ENCODE measurements around the gene MPPED1.

The MPPED1 gene

DNA sequence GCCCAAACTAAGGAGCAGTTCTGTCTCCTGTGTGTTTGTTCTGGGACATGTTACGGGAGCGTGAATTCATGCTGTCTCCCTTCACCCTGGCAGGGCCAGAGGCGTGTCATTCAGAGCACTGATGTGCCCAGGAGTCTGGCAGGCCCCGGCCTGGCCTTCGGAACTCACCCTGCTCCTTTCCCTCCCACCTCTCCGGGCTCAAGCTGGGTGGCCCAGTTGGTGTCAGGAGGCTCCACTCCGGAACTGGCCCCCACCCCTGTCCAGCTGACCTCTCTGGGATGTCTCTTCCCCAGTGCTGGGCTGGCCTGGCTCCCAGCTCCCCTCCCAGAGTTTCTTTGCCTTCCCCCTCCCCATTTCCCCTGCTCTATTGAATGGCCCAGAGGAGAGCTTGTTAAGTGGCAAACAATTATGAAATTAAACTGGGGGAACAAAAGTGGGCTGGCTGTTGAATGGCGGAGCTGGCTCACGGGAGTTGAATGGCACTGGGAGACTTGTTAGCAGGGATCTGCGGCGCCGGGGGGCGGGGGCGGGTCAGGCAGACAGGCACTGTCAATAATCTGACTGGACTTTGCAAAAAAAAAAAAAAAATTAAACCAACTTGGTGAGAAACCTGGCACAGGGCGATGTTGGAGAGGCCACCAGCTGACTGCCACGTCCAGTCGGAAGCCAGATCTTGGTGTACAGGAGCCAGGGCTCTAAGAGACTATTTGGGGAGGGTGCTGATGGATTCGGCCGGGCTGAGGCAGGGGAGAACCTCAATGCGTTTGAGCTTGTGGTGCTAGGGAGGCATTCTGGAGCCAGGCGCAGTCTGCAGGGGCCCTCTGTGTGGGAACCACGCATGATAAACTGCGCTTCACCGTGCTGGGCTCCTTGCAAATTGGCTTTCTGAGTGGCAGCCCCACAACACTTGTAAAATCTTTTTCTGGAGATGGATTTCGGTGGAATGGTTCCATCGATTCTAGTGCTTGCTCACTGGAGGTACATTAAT is 1.3 kb downstream of the MPPED1 start:
- DNase-seq = no peak

DNA sequence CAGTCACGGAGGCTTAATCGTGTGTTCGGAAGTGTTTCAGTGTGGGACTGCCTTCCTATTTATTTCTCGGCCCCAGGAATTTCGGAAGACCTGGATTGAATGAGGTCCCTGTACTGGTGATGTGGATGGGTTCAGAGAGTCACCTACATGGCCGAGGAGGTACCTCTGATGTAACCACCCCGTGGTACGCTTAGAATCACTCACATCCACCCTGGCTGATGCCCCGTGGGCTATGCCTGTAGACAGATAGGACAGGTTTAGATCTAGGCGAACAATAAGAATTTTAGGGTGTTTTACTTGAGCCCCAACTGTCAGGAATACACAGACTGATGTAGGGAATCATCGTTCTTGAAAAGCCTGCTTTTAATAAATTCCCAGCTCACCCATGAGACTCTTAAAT is 2.0 kb downstream of the MPPED1 start:
- DNase-seq = no peak

DNA sequence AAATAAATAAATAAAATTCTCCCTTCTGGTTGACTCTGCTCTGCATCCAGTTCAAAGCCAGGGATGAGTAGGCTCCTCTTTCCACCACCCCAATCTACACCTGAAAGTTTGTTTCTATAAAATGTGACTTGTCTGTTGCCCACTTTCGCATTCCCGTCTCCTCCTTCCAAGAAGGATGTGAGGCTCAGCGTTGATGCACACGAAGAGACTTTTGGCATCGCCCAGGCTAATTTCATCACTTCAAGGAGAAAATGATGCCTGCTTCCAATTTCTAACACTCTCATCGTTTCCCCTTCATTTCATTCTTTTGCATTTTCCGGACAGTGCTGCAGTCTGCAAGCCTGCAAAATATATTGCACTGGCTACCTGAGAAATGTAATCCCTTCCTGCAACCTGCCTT is 3.9 kb downstream of the MPPED1 start:
- DNase-seq = no peak

DNA sequence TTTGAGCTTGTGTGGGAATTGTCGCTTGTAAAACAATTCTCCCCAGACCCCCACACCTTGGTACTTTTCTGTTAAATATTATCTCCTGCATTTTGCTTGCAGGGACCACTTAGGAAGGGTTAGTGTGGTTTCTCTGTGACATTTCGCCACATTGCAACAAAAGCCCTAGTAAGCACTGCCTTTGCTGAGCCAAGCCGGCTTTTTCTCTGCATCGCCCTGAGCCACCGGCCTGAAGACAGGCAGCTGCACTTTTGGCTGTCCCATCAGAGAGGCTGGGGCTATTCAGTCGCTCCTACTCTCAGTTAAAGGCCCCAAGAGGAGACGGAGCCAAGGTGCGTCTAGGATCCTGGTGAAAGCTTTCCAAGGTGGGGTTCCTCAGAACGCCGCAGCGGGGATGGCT is 5.7 kb downstream of the MPPED1 start:
- no peak for DNase-seq

DNA sequence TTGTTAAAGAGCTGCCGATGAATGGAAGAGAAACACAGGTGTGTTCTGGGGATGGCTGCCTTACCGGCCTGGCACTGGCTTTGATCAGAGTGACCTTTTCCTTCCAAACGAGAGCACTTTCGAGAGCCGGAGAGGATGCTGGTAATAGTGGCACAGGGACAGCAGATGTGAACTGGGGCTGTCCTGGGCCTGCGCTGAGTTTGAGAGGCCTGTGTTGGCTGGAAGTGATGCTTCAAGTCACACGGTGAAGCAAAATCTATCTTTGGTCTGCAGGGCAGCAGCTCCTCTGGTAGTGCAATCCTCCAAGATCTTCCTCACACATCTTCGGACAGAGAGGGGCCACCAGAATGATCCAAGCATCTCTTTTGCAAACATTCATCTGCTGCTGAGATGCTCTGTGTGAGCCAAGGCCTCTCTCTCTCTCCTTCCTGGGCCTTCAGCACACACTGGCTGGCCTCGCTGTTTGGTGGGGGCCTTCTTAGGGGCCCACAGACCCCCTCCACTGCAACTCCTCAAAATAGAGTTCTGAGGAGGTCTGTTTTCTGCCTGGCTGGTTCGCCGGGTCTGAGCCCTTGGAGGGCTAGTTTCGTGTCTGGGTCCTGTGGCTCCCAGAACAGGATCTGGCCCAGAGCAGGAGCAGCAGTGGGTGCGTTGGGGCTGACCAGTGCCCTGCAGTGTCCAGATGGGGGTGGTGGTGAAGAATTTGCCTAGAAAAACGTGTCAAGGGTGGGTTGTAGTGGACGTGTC is 6.4 kb downstream of the MPPED1 start:
- DNase-seq = no peak

DNA sequence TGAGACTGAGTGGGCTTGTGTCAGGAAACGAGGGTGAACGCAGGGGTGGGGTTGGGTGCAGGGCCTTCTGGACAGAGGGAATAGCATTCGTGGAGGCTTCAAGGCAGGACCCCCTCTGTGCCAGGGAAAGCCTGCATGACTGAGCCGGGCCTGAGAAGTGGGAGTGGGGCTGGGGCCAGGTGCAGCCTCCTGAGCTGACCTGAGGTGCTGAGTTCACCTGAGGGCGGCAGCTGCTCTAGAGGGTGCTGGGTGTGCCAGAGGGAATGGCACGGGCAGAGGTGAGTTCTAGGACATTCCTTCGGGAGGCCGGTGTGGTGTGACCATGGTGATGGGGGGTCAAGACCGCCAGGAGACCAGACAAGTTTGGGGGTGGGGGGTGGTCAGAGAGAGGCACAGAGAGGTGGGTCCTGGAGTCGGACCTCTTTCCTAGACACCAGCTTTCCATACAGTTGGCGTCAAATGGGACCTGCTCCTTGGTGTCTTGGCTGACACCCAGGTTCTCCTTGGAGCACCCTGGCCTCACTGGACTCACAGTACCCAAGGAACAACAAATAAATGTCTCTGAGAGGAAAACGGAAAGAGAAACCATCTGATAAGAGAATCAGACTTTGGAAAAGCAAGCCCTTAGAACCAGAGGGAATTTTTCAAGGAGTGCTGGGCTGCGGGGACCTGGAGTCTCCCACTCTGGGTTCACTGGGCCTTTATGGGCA is 7.7 kb downstream of the MPPED1 start:
- no peak for DNase-seq

DNA sequence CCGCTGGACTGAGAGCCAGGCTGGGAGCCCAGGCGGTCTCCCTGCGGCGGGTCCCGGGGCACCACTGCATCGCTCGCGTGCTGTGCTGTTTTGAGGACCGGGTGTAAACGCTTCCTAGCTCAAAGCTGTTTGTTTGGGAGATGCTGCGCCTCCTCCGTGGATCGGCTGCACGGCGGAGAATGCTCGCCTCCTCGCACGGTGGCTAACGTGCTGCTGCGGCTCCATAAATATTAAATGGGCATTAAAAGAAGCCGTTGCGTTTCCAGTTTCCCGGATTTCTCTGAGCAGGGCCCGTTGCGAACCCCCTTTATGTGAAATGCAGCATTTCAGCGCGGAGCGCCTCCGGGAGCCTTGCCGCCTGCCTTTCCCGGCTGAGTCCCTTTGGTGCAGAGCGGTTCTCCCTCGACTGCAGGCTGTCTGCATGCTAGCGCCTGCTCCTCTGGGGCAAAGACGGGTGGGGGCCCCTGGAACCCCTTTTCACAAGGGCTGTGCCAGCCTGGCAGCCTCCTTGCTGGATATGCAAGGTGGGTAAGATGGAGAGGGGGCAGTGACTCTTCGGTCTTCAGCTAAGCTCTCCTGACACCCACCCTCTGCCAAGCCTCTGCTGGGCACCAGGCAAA is 9.3 kb downstream of the MPPED1 start:
- no peak for DNase-seq

DNA sequence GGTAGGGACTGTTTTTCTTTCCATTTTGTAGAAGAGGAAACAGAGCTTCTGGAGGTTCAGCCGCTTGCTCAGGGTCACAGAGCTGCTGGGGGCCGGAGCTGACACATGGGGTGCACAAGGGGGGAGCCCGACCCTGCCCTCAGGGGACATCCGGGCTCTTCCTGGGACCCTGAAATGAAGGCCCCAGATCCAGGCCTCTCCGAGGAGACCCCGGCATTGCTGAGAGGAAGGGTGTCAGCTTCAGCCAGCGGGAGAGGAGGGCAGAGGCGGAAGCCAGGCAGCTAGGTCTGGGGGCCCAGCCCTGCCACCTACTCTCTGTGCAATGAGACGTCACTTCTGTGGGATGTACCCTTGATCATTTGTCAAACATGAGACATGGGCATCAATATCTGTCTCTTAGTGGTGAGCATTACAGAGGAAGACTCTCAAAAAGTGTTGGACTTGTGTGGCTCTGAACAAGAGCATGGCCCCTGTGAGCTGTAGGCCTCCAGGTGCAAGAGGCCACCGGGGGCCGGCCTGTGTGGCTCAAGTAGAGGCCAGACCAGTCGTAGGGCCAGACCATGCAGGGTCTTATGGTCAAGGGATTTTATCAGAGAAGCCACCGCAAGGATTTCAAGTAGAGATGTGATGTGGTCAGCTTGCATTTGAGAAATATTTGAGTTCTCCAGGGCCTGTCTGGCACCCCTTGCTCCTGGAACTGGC is 10.3 kb downstream of the MPPED1 start:
- DNase-seq = no peak

DNA sequence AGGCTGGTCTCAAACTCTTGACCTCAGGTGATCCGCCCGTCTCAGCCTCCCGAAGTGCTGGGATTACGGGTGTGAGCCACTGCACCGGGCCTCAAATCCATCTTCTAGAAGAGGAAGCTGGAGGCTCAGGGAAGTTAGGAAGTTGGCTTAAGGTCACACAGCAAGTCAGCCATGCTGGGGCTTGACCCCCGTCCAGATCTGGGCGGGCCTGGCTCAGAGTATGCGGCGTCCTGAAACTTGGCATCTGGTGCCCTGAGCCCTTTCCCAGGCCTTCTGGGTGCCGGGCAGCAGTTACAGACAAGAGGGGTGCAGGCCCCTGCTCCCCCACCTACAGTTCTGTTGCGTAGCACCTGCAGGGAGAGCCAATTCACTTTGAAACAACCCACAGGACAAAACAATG is 11.2 kb downstream of the MPPED1 start:
- no peak for DNase-seq

DNA sequence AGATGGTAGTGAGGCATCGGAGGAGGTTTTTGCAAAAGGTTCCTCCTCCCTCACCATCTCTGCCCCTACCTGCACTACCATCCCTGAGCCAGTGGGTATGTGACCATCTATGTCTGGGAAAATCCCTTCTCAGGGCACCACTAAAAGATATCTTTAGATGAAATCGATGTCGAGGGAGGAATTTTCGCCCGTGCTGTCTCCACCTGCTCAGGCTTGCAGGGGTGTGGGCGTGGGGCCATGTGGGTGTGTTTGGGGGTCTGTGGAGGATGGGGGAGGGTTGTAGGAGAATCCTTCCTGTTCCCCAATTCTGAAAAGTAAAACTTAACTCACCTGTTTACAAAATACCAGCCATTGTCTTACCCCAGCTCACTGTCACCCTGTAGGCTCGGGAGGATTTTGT is 12.4 kb downstream of the MPPED1 start:
- no peak for DNase-seq

DNA sequence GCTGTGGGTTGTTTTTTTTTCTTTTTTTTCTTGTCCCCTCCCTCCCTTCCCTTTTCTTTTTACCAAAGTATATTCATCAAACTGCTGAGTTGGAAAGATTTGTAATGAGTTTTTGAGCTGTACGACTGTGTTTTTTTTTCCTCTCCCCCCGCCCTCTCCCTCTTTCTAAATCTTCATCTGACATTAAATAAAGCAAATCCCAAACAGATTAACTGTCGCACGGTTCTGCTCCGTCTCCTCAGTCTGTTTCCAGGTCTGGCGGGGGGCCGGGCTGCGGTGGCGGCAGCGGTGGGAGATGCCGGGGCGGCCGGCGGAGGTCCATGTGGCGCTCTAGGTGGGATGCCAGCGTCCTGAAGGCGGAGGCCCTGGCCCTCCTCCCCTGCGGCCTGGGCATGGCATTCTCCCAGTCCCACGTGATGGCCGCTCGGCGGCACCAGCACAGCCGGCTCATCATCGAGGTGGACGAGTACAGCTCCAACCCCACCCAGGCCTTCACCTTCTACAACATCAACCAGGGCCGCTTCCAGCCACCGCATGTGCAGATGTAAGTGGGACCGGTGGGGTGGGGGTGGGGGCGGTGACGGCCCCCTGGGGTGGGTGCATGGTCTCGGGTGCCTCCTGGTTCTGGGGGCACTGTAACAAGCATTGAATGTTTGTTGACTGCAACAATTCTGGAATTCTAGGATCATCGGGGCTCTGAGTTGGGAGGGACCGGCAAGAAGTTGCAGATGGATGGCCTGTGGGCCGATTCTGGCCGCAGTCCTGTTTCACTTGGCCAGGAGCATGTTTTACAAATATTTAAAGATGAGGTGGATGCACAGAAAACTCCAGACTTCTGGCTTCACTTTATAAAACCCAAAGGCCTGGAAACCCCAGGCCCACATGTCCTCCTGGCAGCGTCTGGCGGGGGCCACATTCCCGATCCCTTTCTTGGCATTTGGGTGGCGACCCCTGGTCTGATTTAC is 13.1 kb downstream of the MPPED1 start:
- DNase-seq = no peak

DNA sequence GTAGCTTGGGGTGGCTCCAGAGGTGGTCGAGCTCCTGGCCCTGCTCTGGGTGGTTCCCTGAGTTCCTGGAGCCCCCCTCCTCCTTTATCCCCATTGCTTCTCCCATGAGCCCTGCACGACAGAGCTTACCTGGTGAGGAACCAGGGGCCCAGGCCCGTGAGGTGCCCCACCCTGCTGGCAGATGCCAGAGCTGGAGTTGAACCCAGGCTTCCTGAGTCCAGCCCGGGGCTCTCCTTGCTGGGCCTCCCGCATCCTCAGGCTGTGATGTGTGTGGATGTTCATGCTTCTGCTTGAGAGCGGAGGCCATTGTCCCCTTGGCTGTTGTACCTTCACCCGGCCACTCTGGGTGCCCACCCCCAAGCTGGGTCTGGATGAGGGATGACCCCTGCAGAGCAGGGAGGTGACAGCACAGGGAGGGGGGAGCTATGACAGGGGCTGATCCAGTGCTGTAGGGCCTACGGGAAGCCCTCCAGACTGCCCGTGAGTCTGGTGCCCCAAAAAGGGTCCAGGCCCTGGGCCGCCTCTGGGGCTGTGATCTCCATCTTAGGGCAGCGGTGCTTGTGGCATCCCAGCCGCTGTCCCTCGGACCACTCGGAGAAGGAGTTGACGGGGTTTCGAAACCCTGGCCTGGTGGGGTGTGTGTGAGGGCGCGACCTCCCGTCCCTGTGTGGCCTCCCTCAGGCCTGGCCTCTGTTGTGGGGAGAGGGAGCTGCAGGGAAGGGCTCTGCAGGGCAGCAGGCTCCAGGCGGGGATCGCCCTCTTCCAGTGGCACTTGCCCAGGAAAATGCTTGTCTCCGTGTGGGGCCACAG is 14.4 kb downstream of the MPPED1 start:
- no peak for DNase-seq

DNA sequence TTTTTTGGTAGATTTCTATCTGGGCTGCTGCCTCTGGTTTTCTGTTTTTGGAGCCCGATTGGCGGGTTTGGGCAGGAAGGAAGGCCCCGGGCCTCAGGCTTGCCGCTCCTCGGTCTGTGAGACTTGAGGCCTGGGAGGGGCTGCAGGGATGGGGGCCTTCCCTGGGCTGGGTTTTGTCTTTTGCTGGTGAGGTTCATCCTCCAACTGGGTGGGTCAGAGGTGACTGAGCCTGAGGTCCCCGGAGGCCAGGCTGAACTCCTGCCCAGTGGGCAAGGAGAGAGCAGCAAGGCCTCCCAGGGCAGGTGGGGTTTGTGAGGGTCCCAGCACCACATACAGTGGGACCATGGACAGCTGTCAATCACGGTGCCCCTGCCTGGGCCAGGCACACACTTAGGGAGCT is 15.0 kb downstream of the MPPED1 start:
- DNase-seq = no peak

DNA sequence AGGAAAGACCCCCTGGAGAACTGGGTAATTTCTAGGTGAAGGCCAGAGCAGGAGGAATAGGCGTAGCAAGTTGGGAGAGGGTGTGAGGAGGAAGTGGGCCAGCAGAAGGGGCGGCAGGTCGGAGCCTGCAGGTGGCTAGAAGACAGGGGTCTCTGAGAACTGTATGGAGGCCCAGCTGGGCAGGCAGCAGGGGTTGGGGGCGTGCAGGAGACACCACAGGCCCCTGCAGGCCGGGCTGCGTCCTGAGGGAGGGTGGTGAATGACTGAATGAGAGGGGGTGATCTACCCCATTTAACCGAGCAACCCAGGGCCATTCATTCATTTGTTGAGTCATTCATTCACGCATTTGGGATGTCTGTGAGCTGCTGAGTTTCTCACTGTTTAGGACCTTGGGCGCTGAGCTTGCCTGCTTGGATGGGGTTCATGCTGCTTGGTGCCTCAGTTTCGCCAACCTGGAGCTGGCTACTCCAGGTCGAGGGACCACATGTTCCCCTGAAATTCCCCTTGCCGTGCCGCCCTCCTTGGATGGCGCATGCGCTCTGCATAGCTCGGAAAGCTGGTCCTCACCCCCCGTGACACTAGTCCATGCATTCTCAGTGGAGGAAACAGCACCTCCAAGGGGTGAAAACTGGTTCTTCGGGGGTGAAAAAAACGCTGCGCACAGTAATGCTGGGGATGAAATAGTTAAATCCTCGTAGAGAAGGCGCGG is 15.6 kb downstream of the MPPED1 start:
- no peak for DNase-seq

DNA sequence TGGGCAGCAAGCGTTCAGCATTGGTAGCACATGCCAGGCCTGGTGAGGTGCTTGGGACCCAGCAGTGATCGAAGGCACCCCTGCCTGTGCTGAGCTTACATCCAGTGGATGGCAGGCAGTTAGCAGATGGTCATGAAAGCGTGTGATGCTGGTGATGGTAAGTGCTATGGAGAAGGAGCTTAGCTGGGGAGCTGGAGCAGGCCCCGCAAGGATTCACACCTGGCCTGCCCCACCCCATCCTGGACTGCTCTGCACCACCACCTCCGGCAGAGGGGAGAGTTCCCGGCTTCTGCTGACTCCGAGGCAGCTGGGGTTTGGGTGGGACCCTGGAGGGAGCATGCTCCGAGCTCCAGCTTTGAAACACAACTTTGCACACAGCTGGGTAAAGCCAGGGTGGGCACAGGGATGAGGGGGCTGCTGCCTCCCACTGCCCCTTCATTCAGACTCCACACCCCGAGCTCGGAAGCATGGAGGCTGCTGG is 16.2 kb downstream of the MPPED1 start:
- no peak for DNase-seq

DNA sequence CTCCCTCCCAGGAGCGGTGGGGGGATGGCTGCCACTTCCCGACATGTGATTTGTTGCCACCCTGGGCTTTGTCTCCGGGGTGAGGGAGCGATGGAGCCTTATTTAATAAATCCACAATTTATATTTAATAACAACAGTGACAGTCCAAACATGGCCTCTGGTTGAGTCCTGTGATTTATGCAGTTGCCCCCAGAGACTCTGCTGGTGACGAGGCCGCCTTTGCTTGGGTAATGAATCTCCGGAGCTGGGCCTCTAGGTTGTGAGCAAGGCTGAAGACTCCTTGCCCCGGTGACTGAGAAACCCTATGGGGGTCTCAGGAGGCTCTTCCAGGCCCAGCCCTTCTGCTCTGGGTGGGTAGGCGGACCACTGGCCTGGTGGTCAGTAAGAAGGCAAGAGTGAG is 16.7 kb downstream of the MPPED1 start:
- no peak for DNase-seq

DNA sequence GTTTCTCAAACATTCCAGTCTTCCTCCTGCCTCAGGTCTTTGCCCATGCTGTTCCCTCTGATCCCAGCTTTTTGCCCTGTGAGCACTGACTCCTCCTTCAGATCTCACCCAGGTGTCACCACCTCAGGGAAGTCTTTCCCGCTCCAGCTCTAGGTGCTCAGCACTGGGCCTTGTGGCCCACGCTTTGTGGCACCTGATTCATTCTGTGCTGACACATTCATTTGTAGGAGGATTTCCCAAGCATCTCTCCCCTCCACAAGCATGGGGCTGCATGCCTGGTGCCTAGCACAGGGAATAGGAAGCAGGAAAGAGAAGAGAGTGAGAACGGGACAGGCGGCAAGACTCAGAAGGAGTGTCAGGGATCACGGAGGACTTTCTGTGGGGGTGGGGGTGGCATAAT is 17.6 kb downstream of the MPPED1 start:
- DNase-seq = no peak

DNA sequence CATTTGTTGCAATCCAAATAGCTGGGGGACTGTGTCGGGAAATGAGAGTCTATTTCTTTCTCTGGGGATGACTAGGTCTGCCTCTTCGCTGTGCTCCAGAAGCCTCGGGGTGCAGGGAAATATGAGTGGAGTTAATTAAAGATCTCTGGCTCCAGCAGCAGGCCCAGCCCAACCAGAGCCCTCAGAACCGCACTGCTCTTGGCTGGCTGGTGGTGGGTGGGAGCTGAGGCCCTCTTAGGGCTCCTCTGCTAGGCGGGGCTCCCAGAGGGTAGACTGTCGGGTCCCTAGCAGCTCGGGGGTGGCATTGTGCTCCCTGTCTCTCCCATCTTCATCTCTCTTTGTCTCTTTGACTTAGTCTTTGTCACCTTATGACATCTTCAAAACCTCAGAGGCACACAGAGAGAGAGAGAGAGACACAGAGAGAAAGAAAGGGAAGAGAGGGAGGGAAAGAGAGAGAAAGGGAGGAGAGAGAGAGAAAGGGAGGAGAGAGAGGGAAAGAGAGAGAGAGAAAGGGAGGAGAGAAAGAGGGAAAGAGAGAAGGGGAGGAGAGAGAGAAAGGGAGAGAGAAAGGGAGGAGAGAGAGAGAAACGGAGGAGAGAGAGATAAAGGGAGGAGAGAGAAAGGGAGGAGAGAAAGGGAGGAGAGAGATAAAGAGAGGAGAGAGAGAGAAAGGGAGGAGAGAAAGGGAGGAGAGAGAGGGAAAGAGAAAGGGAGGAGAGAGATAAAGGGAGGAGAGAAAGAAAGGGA is 20.2 kb downstream of the MPPED1 start:
- no peak for DNase-seq

All from CD4-positive, alpha-beta T cell treated with Interleukin-6 for 4 hours (primary cell).